Upper lobe of left lung (tissue), 6 donors: Measurements from ENCODE around the gene CAPN10. TPM values are rescaled to one million over a fixed set of nuclear protein-coding genes. Genes with fewer than 3 reads are reported as not detected.

Source experiments
- ATAC-seq, 2 donors: fragments of 200-7000 bp; cut with Tn5 transposase; one replicate each; pipeline ENCODE4 v1.9.1; 2022; ENCODE audit warnings: mild to moderate bottlenecking in 2 of 2, moderate library complexity in 2 of 2; ENCODE audit not compliant: low FRiP score in 2 of 2
- DNase-seq, 2 donors: peaks; one replicate each; pipeline ENCODE4 v3.0.0-alpha.2; 2019 to 2020
- H3K27ac ChIP-seq, 4 donors: fragments of 200-600 bp; sonication (generic); one replicate each; pipeline ENCODE4 v1.5.1; 2016 to 2019
- H3K27me3 ChIP-seq, 4 donors: fragments of 200-600 bp; sonication (generic); one replicate each; pipeline ENCODE4 v1.5.1; 2017 to 2019
- H3K36me3 ChIP-seq, 4 donors: fragments of 200-600 bp; sonication (generic); one replicate each; pipeline ENCODE4 v1.5.1; 2016 to 2019
- H3K4me1 ChIP-seq, 4 donors: fragments of 200-600 bp; sonication (generic); one replicate each; pipeline ENCODE4 v1.5.1; 2018 to 2019
- H3K4me3 ChIP-seq, 4 donors: fragments of 200-600 bp; sonication (generic); one replicate each; pipeline ENCODE4 v1.5.1; 2017 to 2019; ENCODE audit warnings: mild to moderate bottlenecking in 2 of 4, moderate library complexity in 1 of 4
- H3K9me3 ChIP-seq, 4 donors: fragments of 200-600 bp; sonication (generic); one replicate each; pipeline ENCODE4 v1.5.1; 2018 to 2019
- EP300 ChIP-seq, 4 donors: sonication (generic); formaldehyde crosslinking; IDR thresholded peaks; one replicate each; pipeline ENCODE4 v1.5.1; 2017; ENCODE audit warnings: antibody characterized with exemption in 4 of 4, control low read depth in 2 of 4
- POLR2A ChIP-seq, 4 donors: fragments of 450-650 bp; IDR thresholded peaks; one replicate each; pipeline ENCODE4 v1.5.1; 2016 to 2017; ENCODE audit warnings: antibody characterized with exemption in 4 of 4, mild to moderate bottlenecking in 2 of 4
- POLR2AphosphoS5 ChIP-seq, 2 donors: sonication (generic); formaldehyde crosslinking; IDR thresholded peaks; one replicate each; pipeline ENCODE4 v1.5.1; 2017; ENCODE audit warnings: antibody characterized with exemption in 2 of 2
- WGBS, 2 donors: methylation state at CpG; one replicate each; pipeline ENCODE4 v1.1.5; 2017 to 2018; 5-methylcytosine and 5-hydroxymethylcytosine counted together
- total RNA-seq, 6 donors: library from RNA; depleted of rRNA in 4 of 6; stranded (reverse); fragments of >200 nt in 4 of 6; gene quantifications; one replicate each; pipeline versions ENCODE4 v1.1.0 to v1.2.1, GENCODE V29; 2016 to 2021
- TF ChIP-seq, protein P1 (sequence below), 6 experiments: fragments of 450-650 bp in 4 of 6; fragments of 200-600 bp in 2 of 6; sonication (generic) in 2 of 6; IDR thresholded peaks; one replicate each; pipeline ENCODE4 v1.5.1; 2016 to 2019; ENCODE audit warnings: antibody characterized with exemption in 6 of 6
- donor health status: DM: no; HTN: no; CAD: no; lungs with moderate emphysema.
- donor health status: DM: no; HTN: yes; CAD: no; lungs with severe emphysema.

CAPN10 gene
- total RNA-seq, 6 donors from 2014 or later = 35.3 to 118 (median 38.9) TPM

- H3K4me1 ChIP-seq = peaks cover 24 to 41% (median 29%) of the 10 kb centered on the region in 4 donors
- ATAC-seq (no peak), DNase-seq (peak in 1 of 2 donors; percentile 82)
- H3K27ac ChIP-seq = no peak overlapping the region
- H3K4me3 ChIP-seq = no peak overlapping the region
- H3K27me3 ChIP-seq = no peaks in the 10 kb centered on the region
- WGBS, 2 donors = 95% methylated on average over 12 to 26 of the region's 32 CpGs
- peaks cover 10 to 68% (median 53%) of the 10 kb centered on the region in 4 donors for H3K36me3 ChIP-seq
- no peaks in the 10 kb centered on the region for H3K9me3 ChIP-seq
- TF ChIP-seq POLR2A (IDR thresholded peaks at IDR 0.05) = no peak
Measured at GRCh38 chr2:240576436-240577205, 9.9 kb upstream of the CAPN10 start.

DNA sequence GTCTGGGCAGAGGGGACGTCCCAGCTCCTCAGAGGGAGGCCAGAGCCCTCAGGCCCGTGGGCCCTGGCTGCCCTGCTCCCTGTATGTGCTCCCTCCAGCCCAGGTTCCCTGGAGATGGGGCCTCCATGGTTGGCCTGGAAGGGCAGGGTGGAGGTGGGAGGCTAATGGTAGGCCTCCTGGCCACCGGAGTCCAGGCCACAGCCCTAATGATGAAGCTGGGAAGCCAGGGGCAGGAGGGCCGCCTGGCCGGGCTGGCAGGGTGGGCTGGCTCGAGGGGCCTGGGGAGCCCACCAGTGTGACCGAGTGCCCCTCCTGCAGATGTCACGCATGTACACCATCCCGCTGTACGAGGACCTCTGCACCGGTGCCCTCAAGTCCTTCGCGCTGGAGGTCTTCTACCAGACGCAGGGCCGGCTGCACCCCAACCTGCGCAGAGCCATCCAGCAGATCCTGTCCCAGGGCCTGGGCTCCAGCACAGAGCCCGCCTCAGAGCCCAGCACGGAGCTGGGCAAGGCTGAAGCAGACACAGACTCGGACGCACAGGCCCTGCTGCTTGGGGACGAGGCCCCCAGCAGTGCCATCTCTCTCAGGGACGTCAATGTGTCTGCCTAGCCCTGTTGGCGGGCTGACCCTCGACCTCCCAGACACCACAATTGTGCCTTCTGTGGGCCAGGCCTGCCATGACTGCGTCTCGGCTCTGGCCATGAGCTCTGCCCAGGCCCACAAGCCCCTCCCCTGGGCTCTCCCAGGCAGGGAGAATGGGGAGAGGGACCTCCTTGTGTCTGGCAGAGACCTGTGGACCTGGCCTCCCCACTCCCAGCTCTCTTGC, 9.0 kb upstream of the CAPN10 start:
- Histone ChIP-seq H3K9me3 (no peaks in the 10 kb centered on the region), H3K27ac (peak overlapping the region in 2 of 4 donors; percentile 83 to 85), H3K4me1 (peaks cover 24 to 40% (median 29%) of the 10 kb centered on the region in 4 donors), H3K4me3 (no peak overlapping the region), H3K36me3 (peaks cover 10 to 65% (median 52%) of the 10 kb centered on the region in 4 donors), H3K27me3 (no peaks in the 10 kb centered on the region)
- WGBS, 2 donors = 91 to 94% methylated on average over 7 to 26 of the region's 26 CpGs
- ATAC-seq (no peak), DNase-seq (peak in 1 of 2 donors; percentile 59)
- TF ChIP-seq POLR2A (IDR thresholded peaks at IDR 0.05) (no peak), POLR2AphosphoS5 (IDR thresholded peaks at IDR 0.05) (no peak), EP300 (IDR thresholded peaks at IDR 0.05) (no peak)
- TF ChIP-seq, protein P1, sequence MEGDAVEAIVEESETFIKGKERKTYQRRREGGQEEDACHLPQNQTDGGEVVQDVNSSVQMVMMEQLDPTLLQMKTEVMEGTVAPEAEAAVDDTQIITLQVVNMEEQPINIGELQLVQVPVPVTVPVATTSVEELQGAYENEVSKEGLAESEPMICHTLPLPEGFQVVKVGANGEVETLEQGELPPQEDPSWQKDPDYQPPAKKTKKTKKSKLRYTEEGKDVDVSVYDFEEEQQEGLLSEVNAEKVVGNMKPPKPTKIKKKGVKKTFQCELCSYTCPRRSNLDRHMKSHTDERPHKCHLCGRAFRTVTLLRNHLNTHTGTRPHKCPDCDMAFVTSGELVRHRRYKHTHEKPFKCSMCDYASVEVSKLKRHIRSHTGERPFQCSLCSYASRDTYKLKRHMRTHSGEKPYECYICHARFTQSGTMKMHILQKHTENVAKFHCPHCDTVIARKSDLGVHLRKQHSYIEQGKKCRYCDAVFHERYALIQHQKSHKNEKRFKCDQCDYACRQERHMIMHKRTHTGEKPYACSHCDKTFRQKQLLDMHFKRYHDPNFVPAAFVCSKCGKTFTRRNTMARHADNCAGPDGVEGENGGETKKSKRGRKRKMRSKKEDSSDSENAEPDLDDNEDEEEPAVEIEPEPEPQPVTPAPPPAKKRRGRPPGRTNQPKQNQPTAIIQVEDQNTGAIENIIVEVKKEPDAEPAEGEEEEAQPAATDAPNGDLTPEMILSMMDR (IDR thresholded peaks at IDR 0.05) = no peak

- H3K4me1 ChIP-seq = peaks cover 24 to 40% (median 29%) of the 10 kb centered on the region in 4 donors
- TF ChIP-seq, protein P1 (IDR thresholded peaks at IDR 0.05) = no peak
- TF ChIP-seq EP300 (IDR thresholded peaks at IDR 0.05) (no peak), POLR2A (IDR thresholded peaks at IDR 0.05) (no peak), POLR2AphosphoS5 (IDR thresholded peaks at IDR 0.05) (no peak)
- no peaks in the 10 kb centered on the region for H3K27me3 ChIP-seq
- DNase-seq (peak in 1 of 2 donors; percentile 66), ATAC-seq (no peak)
- H3K9me3 ChIP-seq = no peaks in the 10 kb centered on the region
- H3K4me3 ChIP-seq = no peak overlapping the region
- 96 to 100% methylated on average over 5 to 9 of the region's 9 CpGs for WGBS, 2 donors
- peak overlapping the region; percentile 83 to 89 (median 86) for H3K27ac ChIP-seq
- peaks cover 10 to 59% (median 49%) of the 10 kb centered on the region in 4 donors for H3K36me3 ChIP-seq
Measured at GRCh38 chr2:240578110-240578450, 8.5 kb upstream of the CAPN10 start.

- Histone ChIP-seq H3K9me3 (no peaks in the 10 kb centered on the region), H3K4me3 (no peak overlapping the region), H3K36me3 (peaks cover 10 to 55% (median 47%) of the 10 kb centered on the region in 4 donors), H3K27me3 (no peaks in the 10 kb centered on the region), H3K4me1 (peaks cover 24 to 36% (median 29%) of the 10 kb centered on the region in 4 donors), H3K27ac (peak overlapping the region; percentile 83 to 89 (median 86))
- TF ChIP-seq POLR2AphosphoS5 (IDR thresholded peaks at IDR 0.05) = no peak
- no peak for TF ChIP-seq EP300 (IDR thresholded peaks at IDR 0.05)
- TF ChIP-seq, protein P1 (IDR thresholded peaks at IDR 0.05) = no peak
- no peak for TF ChIP-seq POLR2A (IDR thresholded peaks at IDR 0.05)
- DNase-seq (peak in 1 of 2 donors; percentile 49), ATAC-seq (no peak)
- 87 to 95% methylated on average over 8 of the region's 8 CpGs for WGBS, 2 donors
Measured at GRCh38 chr2:240578488-240578887, 8.0 kb upstream of the CAPN10 start.
